Right ventricle myocardium superior (tissue), 1 donor: ENCODE measurements around the gene PDE7B. TPM values are rescaled to one million over a fixed set of nuclear protein-coding genes. Genes with fewer than 3 reads are reported as not detected.

Experiments
- ATAC-seq: fragments of 200-7000 bp; cut with Tn5 transposase; one replicate; pipeline ENCODE4 v1.9.1; 2020; ENCODE audit warnings: mild to moderate bottlenecking; ENCODE audit not compliant: poor library complexity
- DNase-seq: peaks from one replicate; pipeline ENCODE4 v3.0.0-alpha.2; 2020
- intact Hi-C: fragments of 100-400 bp; cut with DNase I; formaldehyde crosslinking; loops from one replicate; pipeline ENCODE4 v1.11.2; 2022
- total RNA-seq: library from RNA; stranded (reverse); fragmentation: NEBNext Ultra II Directional; extraction: Animal tissue kit (Norgen Biotek cat#: 25700); gene quantifications from one replicate; pipeline ENCODE4 v1.2.1, GENCODE V29; 2021
- donor health status: DM: no; HTN: yes; CAD: no; lungs with severe emphysema.

PDE7B gene
- total RNA-seq, 1 donor from 2014 or later: 18.6 TPM

DNA sequence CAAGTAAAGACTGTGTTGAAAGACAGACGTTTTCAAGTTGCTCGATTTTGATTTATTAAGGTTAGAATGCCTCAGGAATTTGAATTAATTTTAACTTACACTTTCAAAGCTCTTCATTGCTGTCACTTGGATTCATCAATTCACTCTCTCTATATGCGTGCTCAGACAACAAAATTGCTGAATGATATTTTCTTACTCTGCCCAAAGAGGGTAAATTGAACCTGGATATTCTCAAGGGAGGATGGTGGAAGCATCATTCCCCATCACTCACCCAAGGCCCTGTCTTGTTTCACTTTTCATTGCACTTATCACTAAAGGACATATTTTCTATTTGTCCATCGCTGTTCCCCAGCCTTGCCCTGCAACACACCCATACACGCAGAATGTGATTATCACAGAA lies 102.3 kb downstream of the PDE7B start:
- intact Hi-C loops: no loop called here
- DNase-seq (no peak), ATAC-seq (no peak)

DNA sequence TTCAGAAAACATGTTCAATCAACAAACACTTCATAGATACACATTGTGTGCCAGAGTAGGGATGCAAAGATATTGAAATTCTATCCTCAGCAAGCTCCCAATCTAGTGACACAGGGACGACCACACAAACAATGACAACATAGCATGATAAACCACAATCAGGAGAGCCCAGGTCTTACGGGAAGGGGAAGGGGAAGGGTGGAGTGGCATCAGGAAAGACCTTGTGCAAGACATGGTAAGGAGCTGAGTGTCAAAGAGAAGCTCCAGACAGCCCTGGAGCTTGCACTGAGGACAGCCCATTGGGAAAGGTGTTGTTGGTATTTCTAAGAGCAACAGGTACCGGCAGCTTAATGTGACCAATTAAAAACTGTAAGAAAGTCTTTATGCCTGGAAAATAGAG lies 103.6 kb downstream of the PDE7B start:
- intact Hi-C loops: no loop called here
- DNase-seq (no peak), ATAC-seq (no peak)

- no peak for DNase-seq
- intact Hi-C loops: no loop called here
- no peak for ATAC-seq
These were observed 111.2 kb downstream of the PDE7B start for GRCh38 chr6:135962731-135963130.

GRCh38 chr6:135970750-135971149 lies 119.2 kb downstream of the PDE7B start:
- DNase-seq (no peak), ATAC-seq (no peak)
- intact Hi-C loops: no loop called here

- DNase-seq: no peak
- ATAC-seq: no peak
These were observed 119.8 kb downstream of the PDE7B start for GRCh38 chr6:135971351-135971750.

GRCh38 chr6:135972150-135972549 lies 120.6 kb downstream of the PDE7B start:
- intact Hi-C loops: no loop called here
- DNase-seq (no peak), ATAC-seq (no peak)

More at GRCh38 chr6:135971351-135971750, 119.8 kb downstream of the PDE7B start:
- intact Hi-C loops: no loop called here

- ATAC-seq: no peak
- intact Hi-C loops: no loop called here
- DNase-seq: no peak
These were observed 121.1 kb downstream of the PDE7B start for GRCh38 chr6:135972586-135972985.

GRCh38 chr6:135974426-135974825 lies 122.9 kb downstream of the PDE7B start:
- DNase-seq: no peak
- no peak for ATAC-seq
- intact Hi-C loops: no loop called here

- no peak for DNase-seq
- intact Hi-C loops: no loop called here
- ATAC-seq: no peak
These were observed 125.1 kb downstream of the PDE7B start for GRCh38 chr6:135976585-135976984.

DNA sequence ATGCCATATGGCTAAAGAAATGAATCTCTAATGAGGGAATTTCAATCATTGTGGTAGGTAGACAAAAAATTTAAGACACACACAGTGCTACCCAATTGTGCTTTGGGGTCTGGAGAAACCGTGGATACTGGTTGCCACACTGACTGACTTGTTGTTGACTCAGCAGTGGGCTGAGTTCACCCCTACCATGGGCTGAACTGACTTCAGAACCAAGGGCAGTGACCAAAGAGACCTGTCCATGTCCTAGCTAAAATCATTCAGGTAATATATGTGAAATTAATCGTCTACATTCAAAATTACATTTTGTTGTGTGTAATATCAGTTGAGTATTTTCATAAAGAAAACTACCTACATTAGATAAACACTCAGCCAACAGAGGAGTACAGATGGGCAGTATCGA lies 131.6 kb downstream of the PDE7B start:
- ATAC-seq (no peak), DNase-seq (no peak)
- intact Hi-C loops: no loop called here

DNA sequence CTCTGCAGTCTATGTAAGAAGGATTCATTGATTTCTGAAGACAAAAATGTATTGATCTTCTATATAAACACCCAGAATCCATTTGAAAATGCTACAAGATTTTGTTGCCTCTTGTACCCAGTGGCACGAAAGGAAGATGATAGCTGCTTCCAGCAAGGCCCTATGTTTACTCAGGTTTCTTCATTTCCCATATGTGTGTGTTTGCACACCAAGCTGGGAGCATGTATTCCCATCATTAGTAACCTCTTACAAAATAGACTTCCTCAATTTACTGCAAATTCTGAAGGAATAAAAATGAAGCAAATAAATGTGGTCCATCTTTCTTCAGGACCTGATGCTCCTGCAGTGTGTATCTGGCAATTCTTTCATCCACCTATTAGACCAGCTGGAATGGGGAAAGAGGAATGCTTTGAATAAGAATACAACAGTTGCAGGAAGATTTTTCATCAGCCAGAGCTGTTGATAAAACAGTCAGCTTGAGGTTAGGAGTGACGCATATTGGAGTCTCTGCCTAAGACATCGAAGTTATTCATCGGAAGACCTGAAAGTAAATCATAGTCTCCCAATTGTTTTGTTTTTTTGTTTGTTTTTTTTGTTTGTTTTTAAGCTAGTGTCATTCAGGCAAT lies 132.3 kb downstream of the PDE7B start:
- DNase-seq (no peak), ATAC-seq (no peak)
- intact Hi-C loops: no loop called here

- no peak for DNase-seq
- no peak for ATAC-seq
- intact Hi-C loops: no loop called here
These were observed 134.0 kb downstream of the PDE7B start for GRCh38 chr6:135985471-135985870.

DNA sequence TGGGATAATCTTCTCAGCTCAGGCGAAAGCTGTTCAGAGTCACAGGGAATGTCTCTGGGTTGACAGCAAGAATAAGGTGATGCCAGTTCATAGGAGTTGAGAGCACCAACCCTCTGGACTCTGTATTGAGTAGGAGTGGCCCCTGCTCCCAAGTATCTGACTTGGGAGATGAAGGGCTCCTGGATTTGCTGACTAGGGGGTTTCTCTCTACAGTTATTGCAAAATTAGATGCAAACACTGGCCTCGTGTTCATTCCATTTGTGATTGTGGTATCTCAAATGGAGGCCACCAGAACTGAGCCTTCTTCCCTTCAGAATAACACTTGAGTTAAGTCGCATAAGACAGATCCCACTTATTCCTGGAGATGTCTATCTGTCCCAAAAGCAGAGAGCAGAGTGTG lies 135.7 kb downstream of the PDE7B start:
- ATAC-seq (no peak), DNase-seq (no peak)
- intact Hi-C loops: no loop called here

DNA sequence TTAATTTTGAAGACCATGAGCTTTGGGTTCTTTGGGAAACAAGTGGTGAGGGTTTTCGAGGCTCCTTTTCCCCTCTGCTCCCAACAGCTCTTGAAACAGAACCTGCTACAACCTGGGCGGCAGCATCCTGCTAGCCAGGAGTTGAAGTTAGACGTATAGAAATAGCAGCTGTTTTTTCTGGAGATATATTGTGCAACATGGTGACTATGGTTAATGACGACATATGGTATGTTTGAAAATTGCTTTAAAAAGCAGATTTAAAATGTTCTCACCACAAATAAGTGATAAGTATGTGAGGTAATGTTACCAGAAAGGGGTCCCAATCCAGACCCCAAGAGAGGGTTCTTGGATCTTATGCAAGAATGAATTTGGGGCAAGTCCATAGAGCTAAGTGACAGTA lies 138.9 kb downstream of the PDE7B start:
- DNase-seq (no peak), ATAC-seq (no peak)
- intact Hi-C loops: no loop called here

GRCh38 chr6:135990855-135991464 lies 139.5 kb downstream of the PDE7B start:
- DNase-seq (no peak), ATAC-seq (no peak)
- intact Hi-C loops: no loop called here

DNA sequence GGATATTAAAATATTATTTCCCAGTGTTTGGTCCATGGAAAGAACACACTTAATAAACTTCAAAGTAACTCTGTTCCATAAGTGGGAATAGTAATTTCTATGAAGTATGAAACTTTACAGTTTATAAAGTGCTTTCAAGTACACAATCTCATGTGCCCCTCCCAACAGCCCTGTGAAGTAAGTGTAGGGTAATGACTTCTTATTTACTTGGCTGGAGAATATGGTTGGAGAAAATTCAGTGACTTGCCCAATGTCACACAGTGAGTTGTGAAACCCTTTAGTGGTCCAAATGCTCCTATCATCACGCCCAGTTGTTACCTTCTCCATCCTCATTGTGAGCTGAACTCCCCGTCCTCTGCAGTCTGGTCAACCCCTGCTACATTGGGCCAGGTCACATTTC lies 141.2 kb downstream of the PDE7B start:
- DNase-seq: no peak
- ATAC-seq: no peak
- intact Hi-C loops: no loop called here

DNA sequence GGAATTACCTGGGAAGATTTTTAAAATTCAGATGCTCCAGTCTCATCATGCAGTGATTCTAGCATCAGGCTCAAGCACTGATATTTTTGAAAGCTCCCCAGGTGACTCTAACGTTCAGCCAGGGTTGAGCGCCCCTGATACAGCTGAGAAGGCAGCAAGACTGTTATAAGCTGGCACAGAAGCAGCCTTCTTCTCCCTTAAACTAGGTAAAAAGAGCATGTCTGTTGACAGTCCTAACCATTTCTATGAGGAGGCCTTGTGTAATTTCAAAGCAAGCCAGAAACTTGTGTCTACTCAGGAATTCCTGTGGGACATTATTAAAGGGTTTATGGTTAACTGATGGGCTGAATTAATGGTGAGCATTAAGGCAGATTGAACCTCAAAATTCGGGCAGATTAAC lies 141.9 kb downstream of the PDE7B start:
- ATAC-seq: no peak
- no peak for DNase-seq
- intact Hi-C loops: no loop called here

DNA sequence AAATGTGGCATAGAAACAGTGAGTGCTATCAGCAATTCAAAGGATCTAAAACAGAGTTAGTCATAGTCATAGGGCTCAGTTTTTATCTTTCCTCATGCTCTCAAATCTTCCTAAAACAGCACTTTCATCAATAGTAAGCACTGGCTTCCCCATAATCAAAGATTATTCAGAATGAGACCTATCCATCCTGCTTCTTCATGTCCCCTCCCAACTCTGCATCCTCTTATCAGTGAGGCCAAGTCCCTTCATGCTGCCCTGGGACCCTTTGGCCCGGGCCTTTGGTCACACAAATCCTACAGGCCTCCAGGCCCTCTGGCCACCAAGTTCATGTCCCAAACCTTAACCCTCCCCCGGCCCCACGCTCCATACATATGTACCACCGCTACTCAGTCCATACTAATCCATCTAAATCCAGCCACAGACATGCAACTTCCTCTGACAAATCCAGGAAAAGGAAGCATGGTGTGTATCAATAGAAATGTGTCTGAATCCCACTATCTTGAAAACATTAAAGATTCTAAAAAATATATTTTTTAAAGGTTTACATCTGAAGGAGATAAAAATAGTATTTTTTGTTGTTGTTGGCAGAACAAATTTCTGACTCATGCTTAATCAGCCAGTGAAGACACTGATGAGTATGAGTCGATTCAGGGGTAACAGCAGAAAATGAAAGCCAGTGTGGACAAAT lies 143.5 kb downstream of the PDE7B start:
- no peak for DNase-seq
- intact Hi-C loops: no loop called here
- ATAC-seq: peak; percentile 48

GRCh38 chr6:135995545-135995898 lies 144.0 kb downstream of the PDE7B start:
- DNase-seq: no peak
- intact Hi-C loops: no loop called here
- no peak for ATAC-seq

DNA sequence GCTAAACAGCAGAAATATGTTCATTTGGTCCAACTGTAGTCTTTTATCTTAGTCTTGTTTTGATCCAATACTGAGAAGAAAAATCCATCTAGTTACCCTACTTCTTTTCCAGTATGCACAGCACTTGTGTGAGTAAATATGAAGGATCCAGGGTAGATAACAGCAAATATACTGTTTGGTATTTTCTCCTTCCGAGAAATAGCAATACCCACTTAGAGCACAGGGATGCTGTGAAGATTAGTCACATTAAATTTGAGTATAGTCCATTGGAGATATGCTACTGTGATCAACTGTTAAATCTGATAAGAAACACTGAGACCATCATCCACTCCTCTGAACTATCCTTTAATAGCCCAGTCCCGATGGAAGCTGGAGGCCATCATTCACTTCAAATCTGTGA lies 145.2 kb downstream of the PDE7B start:
- DNase-seq (no peak), ATAC-seq (no peak)
- intact Hi-C loops: no loop called here
